RWPE1 (cell line): ENCODE results near the gene JUN.

ENCODE experiments used
- CTCF ChIA-PET: fragments of 350-600 bp; sonication (Branson Sonifier 250); formaldehyde crosslinking; extraction: SDS; loops from one replicate; lab custom pipeline; 2021; lab: Yijun Ruan, JAX
- POLR2A ChIA-PET: fragments of 400-600 bp; formaldehyde crosslinking; extraction: SDS; loops from one replicate; lab custom pipeline; 2020; ENCODE audit warnings: antibody characterized with exemption; ENCODE audit not compliant: low non-redundant PET; lab: Yijun Ruan, JAX
- DNase-seq: peaks from one replicate; pipeline ENCODE4 v3.0.0; 2012; ENCODE audit warnings: low spot score
- H3K27ac ChIP-seq: fragments of 450-650 bp; 2 replicates; pipeline ENCODE4 v1.5.1; 2017
- TF ChIP-seq, protein P1 (sequence below): fragments of 450-650 bp; conservative IDR thresholded peaks from 2 replicates; pipeline ENCODE4 v1.5.1; 2017; ENCODE audit warnings: low read depth, mild to moderate bottlenecking

The JUN gene

DNA sequence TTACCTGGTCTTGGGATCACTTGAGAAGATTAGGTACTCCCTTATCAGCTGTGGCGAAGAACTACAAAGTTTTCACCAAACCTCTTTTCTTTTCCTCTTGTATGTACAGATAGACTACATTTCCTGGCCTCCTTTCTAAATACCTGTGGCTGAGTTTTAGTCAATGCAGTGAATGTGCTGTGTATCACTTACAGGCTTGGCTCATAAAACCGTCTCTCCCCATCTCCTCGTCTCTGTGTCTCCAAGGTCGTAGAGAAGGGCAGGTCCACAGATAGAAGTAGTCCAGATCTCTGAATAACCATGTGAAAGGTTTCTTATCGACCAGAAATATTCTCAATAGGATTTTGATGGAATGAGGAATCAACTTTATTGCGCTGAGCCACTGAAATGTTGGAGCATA is 9.0 kb upstream of the JUN start:
- no peak for DNase-seq
- ChIA-PET CTCF (no interaction called here), POLR2A (no interaction called here)
- TF ChIP-seq, protein P1, sequence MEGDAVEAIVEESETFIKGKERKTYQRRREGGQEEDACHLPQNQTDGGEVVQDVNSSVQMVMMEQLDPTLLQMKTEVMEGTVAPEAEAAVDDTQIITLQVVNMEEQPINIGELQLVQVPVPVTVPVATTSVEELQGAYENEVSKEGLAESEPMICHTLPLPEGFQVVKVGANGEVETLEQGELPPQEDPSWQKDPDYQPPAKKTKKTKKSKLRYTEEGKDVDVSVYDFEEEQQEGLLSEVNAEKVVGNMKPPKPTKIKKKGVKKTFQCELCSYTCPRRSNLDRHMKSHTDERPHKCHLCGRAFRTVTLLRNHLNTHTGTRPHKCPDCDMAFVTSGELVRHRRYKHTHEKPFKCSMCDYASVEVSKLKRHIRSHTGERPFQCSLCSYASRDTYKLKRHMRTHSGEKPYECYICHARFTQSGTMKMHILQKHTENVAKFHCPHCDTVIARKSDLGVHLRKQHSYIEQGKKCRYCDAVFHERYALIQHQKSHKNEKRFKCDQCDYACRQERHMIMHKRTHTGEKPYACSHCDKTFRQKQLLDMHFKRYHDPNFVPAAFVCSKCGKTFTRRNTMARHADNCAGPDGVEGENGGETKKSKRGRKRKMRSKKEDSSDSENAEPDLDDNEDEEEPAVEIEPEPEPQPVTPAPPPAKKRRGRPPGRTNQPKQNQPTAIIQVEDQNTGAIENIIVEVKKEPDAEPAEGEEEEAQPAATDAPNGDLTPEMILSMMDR = no peak
- no peak overlapping the region for H3K27ac ChIP-seq

DNA sequence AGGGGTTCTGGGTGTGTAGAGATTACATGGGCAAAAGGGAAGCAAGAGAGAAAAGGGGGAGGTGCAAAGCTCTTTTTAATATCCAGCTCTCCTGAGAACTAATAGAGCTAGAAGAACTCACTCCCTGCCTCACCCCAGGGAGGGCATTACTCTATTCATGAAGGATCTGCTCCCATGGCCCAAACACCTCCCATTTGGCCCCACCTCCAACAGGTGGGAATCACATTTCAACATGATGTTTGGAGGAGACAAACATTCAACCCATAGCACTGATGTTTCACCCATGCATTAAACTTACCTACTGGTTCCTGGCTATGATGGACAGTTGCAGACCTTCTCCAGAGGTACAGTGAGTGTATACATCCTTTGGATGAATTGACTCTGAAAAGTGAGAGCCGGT is 7.3 kb upstream of the JUN start:
- ChIA-PET POLR2A (no interaction called here), CTCF (no interaction called here)
- TF ChIP-seq, protein P1 = no peak
- DNase-seq = no peak
- H3K27ac ChIP-seq = no peak overlapping the region

DNA sequence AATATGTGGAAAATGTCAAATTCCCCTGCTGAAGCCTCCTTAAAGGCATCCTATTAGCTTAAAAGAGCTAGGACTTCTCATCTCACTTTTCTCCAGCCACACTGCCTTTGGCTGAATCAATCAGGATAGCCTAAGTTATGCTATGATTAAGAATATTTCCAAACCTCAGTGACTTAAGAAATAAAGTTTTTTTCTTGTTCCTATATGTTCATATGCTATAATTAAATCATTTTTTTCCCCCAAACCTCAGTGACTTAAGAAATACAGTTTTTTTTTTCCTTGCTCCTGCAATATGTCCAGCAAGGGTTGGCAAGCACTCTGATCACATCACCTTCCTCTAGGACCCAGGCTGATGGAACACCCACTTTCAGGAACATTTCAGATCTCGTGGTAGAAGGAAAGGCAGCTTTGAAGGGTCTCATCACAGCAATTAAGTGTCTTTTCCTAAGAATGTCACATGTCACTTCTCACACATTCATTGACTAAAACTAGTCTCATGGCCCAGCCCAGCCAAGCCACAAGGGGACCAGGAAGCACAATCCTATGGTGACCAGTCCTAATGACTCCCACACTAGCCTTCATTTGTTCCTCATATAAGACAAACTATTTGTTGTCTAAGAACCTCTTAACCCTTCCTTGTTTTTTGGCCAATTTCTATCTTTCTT is 6.3 kb upstream of the JUN start:
- POLR2A ChIA-PET = no interaction called here
- no peak overlapping the region for H3K27ac ChIP-seq
- CTCF ChIA-PET = no interaction called here

GRCh38 chr1:58789322-58789856 is 5.5 kb upstream of the JUN start:
- CTCF ChIA-PET = no interaction called here
- TF ChIP-seq, protein P1 = no peak

More for the DNA sequence above, 6.3 kb upstream of the JUN start:
- no peak for DNase-seq
- TF ChIP-seq, protein P1 = no peak

DNA sequence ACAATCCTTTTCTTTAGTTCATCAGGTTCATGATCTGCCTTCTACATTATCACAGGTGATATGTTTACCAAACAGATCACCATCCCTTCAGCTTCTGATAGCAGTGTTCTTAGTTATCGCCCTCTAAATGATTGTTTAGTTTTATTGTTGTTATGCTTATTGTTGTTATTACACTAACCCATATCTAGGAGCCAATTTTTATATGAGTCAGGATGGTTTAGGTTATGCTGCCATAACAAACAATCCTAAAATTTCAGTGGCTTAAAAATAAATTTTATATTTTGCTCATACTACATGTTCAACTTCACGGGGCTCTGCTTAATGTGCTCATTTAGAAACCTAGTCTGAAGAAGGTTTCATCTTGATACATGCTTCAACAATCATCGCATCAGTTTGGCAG is 4.4 kb upstream of the JUN start:
- ChIA-PET POLR2A (interaction anchor here (0.6 kb wide), 1 partner anchor 26 kb away, joined by 3 read pairs; no protein-coding TSS in a partner anchor), CTCF (no interaction called here)

More at GRCh38 chr1:58789322-58789856, 5.5 kb upstream of the JUN start:
- no peak overlapping the region for H3K27ac ChIP-seq
- no peak for DNase-seq
- POLR2A ChIA-PET = no interaction called here

DNA sequence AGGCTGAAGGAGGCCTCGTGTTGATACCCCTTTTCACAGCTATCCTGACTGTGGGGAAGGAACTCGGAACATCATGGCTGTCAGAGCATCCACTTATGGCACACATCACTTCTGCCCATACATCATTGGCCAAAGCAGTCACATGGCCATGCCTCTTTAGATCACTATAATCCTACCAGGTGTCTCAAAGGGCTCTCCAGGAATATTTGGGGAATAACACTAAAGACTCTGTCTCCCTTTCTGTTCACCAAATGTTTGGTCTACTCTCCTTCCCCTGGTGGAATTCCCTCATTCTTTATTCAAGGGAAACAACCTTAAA is 3.0 kb upstream of the JUN start:
- POLR2A ChIA-PET = no interaction called here
- no peak for DNase-seq
- CTCF ChIA-PET = no interaction called here
- TF ChIP-seq, protein P1 = no peak
- no peak overlapping the region for H3K27ac ChIP-seq

More for the DNA sequence above, 4.4 kb upstream of the JUN start:
- H3K27ac ChIP-seq = no peak overlapping the region
- TF ChIP-seq, protein P1 = no peak
- DNase-seq = no peak
